HG02840 (cell line): ENCODE results near the gene PLAC9.
A peak's percentile ranks its signal among the peaks of the same experiment; 100 is the strongest.

Experiments used
- ATAC-seq: cut with Tn5 transposase; IDR thresholded peaks from one replicate; pipeline ENCODE4 v1.9.1; 2021; ENCODE audit warnings: mild to moderate bottlenecking, moderate library complexity, moderate number of reproducible peaks; ENCODE audit not compliant: unreplicated experiment, low FRiP score

The PLAC9 gene

DNA sequence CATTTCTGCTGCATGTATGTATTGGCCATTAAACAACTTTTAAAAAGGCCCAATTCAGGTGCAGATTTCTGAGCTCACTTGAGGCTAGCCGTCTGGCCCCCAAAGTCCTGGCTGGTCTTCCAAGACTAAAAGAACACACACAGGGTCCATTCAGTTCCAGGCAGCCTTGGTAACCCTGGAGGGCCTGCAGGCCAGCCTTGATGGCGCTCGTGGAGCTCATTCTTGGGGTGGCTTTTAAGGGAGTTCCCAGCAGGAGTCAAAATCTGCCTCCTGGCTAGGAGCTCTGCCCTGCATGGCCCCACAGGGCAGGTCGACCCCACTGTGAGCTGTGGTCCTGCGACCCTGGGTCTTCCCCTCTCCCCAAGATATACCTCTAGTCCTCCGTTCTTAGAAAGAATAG lies 44.0 kb downstream of the PLAC9 start:
- no peak for ATAC-seq

DNA sequence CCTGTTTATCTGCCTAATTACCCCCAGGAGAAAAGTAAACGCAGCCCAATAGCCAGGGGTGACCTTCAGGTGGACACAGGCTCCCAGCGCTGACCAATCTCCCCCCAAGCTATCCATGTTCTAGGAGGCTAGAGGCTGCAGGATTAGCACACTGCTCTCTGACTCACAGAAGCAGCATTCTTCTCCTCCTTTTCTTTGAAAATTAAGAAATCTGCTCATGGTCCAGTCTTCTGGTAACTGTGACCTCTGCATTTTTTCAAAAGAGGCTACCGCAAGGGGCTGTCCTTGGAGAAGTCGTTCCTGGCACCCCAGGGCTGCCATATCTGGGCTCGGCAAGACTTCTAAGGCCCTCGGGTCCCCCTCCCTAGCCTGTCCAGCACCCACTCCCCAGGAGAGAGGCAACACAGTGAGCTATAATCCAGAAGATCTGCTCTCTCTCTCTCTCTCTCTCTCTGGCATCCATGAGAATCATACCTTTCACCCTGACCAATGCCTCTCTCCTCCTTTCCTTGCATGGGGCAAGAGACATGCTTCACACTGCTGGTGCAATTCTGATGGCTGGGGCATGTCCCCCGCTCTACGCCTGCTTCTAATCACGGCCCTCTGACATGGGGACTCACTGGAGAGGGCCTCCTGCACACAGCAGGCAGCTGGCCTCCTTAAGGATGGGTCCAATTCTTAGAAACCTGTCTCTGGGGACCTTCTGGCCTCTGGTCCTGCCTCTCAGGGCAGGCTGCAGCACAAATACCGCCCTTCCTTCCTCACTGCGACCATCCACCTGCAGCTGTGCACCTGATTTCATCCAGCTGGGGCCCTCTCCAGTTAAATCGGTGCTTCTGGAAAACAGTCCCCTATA lies 45.5 kb downstream of the PLAC9 start:
- ATAC-seq = no peak

DNA sequence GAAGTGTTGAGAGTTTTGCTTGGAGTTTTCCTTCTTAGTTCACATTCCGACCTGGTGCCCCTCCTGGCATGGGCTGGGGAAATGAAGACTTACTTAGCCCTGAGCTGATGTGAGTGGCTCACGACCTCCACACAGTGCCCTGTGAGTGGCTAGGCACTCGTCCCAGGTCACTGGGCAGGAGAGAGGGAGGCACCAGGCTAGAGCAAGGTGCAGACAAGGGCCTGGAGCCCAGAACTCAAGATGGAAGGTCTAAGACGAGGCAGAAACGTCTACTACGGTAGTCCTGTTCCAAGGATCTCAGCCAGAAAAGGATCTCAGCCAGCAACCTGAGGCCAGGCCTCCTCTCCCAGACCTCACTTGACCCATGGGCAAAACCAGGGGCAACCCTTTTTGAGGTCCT lies 50.5 kb downstream of the PLAC9 start:
- no peak for ATAC-seq

DNA sequence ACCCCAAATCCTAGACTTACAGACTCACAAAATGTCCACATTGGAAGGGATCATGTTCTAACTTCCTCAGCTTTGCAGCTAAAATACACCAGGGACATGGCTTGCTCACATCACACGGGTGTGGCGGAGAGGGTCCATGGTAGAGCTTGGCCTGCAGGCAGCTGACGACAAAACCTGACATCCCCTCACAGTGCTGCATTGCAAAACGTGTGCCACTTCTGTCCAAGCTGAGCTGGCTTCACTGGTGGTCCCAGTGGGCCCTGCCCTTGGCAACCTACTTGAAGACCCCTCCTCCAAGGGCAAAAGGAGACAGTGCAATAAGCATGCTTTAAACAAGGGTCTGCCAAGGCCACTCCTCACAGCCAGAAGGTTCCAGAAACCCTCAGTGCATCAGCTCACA lies 50.9 kb downstream of the PLAC9 start:
- no peak for ATAC-seq

DNA sequence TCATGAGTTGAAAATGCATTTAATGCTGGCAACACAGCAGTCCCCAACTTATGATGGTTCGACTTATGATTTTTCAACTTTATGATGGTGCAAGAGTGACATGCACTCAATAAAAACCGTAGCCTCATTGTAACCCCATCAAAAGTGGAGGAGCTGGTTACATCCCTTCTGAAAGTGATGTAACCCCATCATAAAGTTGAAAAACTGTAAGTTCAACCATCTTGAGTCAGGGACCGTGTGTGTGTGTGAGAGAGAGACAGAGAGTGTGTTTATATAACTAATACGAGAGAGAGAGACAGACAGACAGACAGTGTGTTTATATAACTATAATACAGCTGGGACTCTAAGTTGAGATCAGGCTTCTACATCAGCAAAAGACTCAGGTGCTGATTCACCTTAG lies 51.8 kb downstream of the PLAC9 start:
- ATAC-seq = no peak

DNA sequence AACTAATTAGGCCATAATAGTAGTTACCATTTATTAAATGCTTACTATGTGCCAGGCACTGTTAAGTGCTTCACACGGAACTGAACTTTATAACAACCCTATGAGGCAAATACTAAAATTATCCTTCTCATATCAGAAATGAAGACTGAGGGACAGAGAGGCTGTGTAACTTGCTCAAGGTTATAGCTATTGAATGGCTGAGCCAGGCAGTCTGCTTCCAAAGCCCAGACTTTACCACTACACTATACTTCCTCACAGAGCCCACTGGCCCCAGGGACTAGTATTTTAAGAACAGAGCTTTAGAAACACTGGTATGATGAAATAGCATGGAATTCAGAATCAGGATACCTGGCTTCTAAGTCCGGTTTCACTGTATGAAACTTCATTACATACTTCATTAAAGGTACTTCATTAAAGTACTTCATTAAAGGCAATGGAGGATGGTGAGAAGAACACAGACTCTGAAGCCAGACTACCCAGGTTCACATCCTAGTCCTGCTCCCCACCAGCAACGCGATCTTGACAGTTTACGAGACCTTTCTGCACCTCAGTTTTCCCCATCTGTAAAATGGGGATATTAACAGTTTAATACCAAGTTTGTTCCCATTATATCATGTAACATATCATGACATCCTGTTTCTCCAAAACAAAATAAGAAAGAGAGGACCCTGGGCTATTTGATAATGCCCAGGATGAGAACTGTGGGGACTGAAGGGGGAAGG lies 53.2 kb downstream of the PLAC9 start:
- no peak for ATAC-seq

DNA sequence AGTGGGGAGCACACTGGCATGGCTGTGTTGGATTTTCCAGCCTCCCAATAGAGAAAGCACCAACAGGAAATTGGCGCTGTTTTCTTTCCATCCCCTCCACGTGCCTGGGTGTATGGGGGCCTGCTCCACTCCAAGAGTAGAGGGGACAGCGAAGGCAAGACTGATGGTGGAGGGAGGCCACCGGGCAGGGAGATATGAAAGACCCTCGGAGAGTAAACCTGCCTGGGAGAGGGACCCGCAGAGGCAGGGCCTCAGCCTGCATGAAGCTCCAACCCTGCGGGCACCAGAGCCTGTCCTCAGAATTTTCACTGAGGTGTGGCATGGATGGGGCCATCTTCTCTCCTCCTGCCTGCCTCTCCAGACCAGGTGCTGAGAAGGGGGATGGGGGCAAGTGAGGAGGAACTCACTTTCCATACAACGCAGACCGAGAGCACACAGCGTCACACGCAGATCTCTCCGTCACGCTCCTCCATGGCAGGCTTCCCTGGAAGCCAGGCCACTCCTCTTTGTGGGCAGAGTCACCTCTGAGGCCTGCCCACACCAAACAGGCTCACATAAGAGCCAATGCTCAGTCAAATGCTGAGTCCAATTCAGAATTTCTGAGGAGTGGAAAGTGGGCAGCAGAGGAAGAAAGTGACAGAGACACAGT lies 54.0 kb downstream of the PLAC9 start:
- no peak for ATAC-seq

DNA sequence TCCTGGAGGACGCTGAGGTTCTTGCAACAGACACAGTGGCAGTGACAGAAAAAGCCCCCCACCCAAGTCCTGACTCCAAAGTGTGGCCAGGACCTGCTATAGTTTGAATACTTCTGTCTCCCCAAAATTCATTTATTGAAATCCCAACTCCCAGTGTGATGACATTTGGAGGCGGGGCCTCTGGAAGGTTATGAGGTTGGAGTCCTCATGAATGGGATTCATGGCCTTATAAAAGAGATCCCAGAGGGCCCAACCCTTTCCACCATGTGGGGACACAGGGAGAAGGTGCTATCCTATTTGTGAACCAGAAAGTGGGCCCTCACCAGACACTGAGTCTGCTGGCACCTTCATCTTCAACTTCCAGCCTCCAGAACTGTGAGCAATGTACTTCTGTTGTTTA lies 54.5 kb downstream of the PLAC9 start:
- no peak for ATAC-seq

DNA sequence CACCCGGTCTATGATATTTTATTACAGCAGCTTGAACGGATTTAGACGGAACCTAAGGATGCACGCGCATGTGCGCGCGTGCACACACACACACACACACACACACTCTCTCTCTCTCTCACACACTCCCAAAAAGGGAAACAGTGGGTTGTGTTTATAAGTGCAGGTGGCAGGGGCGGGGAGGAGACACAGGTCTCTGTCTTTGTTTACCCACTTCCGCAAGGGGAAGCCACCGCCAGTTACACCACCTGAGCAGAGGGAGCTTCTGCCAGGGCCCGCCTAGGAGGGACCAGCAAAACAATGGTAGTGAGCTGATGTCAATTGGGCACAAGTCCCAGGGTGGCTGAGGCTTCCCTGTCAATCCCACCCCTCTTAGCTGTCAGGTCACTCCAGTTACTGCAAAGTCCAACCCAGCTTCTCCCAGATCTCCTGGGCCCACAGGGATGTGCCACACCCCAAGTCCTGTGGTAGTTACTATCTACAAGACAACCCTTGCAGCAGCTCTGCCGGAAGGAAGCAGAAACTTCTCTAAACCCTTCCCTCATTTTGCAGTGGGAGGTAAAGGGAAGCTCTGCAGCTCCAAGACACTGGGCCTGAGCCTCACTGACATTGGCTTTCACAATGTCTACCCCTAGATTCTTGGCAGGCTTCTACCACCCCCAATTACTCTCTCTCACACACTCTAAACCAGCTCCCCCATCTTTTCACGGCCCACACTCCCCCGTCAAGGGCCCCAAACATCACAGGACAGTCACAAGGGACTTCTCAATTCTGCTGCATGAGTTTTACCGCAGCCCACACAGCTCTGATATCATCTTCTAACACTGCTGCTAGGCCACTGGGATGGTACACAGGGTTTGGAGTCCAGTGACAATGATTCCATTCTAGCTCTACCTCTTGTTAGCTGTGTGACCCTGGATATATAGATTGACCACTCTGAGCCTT lies 55.2 kb downstream of the PLAC9 start:
- peak; percentile 85 for ATAC-seq

DNA sequence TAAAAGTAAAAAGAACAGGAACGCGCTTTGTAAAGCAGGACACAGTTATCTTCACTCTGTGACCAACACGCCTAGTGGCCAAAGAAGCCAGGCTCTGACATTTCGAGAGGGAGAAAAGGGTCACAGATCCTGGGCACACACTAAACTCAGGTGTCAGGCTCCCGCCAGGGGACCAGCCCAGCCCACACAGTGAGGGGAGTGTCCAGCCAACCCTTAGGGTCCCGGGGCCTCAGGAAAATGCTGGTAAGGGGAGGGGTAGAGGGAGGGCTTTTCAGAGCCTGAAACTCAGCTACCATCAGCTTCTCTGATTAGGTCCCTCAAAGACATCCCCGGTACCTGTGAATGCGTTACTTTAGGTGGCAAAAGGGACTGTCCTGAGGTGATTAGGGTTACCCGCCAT lies 56.2 kb downstream of the PLAC9 start:
- ATAC-seq = no peak

DNA sequence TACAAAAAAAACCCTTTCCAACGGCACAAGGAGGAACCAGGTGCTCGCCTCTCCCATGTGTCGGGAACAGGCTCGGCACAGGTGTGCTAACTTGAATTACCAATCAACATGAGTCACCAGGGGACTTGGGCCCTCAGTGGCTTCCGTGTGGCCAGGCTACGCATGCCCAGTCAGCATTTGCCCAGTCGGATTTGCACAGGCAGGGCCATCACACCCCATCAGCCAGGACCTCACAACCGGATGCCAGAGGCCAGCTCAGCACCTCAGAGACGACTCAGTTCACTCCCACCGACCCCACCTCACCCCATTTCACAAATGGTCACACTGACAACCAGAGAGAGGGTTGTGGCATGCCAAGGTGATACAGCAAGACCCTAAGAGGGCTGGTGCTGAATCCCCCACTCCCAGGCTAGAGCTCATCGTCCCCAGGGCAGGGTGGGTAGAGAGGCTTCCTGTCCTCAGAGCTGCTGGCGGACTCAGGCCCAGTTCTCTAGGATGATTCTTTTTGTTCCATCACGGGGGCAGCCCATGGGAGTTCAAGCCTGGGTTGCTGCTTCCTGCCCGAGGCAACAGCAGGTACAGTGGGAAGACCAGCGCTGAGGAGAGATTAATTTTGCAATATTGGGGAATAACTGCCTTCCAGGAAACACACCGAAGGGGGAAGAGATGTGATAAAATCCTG lies 59.2 kb downstream of the PLAC9 start:
- ATAC-seq = no peak

DNA sequence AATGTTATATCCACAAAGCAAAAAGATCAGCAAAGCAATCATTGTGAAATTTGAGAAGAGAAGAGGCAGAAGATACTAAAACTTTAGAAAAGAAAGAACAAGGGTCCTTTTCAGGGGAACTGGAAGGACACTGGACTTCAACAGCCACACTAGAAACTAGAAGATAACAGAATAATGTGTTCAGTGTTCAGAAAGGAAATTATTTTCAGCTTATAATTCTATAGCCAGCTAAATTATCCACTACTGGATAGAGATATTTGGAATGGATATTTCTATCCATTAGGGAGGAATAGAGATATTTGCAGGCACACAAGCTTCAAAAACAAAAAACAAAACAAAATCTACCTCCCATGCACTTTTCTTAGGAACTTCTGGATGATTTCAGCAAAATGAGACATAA lies 60.0 kb downstream of the PLAC9 start:
- ATAC-seq = no peak

DNA sequence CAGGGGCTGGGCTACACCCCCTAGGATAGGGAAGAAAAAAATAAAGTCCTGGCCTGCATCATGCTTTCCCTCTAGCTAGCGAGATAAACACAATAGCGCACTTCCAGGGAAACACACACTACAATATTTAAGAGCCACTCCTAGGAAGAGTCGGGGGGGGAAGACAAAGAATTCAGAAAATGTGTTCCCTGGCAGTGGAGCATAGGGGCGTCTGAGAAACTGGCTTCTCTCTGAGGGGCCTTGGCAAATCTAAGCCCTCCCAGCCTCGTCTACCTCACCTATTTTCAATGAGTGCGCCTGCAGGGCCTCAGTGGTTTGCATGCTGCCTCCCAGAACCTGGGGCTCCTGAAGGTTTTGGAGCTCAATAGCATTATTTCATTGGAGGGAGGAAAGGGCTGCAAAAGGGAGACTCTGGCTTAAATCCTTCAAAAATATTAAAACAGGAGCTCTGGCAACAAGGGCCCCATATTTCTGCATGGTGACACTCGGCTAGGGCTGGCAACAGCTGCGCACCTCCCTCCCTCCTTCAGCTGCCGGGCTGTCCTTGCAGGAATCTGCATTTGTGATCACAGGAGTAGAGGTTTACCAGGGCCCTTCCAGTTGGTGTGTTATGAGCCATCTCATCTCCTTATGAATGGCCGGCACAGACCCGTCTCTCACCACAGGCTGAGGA lies 62.0 kb downstream of the PLAC9 start:
- ATAC-seq = no peak
